Islet precursor cell (in vitro differentiated cells): ENCODE results near the gene CHURC1.
"Not testable (repeated sequence)": the region's sequence is repeated elsewhere in the genome, so short reads cannot be mapped to it uniquely, and the experiment has no call there.

Experiments used
- DNase-seq: peaks from one replicate; pipeline ENCODE4 v3.0.0-alpha.2; 2018

Gene CHURC1

DNA sequence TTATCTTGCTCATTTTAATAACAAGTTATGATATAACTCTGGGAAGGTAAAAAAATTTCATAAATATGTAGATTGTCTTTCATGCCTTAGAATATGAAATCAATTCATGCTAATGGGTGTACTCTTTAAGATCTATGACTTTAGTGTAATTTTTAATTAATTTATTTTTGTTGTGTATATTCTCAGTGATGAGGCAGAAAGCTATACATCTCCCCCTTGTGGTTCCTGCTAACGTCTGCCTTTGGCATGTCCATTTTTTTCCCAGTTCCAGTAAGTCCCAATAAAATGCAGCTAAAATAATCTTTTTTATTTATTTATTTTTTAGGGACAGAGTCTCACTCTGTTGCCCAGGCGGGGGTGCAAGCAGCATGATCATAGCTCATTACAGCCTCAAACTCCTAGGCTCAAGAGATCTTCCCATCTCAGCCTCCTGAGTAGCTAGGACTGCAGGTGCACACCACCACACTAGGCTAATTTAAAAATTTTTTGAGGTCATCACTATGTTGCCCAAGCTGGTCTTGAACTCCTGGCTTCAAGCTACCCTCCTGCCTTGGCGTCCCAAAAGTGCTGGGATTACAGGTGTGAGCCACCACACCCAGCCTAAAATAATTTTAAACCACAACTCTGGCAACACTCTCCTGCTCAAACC, 3.3 kb upstream of the CHURC1 start:
- no peak for DNase-seq

- no peak for DNase-seq
Observed at GRCh38 chr14:64912261-64912660, 2.0 kb upstream of the CHURC1 start.

- not testable (repeated sequence) for DNase-seq
Observed at GRCh38 chr14:64913477-64913876, 778 bp upstream of the CHURC1 start.

DNA sequence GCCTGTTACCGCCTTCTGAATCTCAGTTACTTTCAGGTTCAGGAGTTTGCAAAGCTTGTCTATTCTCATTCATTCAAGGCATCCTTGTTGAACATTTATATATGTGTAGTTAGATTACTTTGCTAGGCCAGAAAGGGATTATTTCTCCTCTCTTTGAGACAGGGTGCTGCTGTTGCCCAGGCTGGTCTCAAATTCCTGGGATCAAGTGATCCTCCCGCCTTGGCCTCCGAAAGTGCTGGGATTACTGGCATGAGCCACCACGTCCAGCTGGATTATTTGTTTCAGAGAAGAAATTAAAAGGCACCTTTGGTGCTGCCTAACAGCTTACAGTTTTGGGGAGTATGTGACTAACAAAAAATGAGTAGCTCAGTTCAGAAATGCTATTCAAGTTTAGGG, 772 bp downstream of the CHURC1 start:
- DNase-seq = no peak

DNA sequence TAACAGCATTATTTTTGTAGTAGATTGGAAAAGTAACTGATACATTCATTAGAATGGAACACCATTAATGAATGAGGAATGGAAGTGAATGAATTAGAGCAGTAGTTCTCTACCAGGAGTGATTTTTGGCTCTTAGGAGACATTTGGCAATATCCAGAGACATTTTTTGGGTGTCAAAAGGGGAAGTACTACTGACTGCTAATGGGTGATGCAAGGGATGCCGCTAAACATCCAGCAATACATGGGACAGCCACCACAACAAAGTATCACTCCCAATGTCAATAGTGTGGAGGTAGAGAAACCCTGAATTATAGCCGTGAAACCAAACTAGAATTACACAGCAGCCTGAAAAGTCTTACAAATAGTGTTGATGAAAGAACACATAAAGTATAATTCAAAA, 1.5 kb downstream of the CHURC1 start:
- DNase-seq = no peak

DNA sequence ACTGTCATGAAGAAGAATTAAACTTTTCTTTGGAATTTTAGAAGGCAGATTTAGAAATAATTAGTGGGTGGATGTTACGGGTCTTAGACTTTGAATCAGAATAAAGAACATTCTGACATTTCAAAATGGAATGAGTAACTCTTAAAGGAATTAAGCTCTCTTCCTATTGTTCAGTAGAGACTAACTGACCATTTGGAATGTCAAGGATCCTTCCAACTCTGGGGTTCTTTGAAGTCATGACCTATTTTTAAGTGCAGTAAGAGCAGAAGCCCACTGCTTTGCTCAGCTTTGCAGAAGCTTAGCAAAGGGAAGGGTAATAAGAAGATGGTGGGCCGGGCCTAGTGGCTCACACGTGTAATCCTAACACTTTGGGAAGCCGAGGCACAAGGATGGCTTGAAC, 4.0 kb downstream of the CHURC1 start:
- no peak for DNase-seq

DNA sequence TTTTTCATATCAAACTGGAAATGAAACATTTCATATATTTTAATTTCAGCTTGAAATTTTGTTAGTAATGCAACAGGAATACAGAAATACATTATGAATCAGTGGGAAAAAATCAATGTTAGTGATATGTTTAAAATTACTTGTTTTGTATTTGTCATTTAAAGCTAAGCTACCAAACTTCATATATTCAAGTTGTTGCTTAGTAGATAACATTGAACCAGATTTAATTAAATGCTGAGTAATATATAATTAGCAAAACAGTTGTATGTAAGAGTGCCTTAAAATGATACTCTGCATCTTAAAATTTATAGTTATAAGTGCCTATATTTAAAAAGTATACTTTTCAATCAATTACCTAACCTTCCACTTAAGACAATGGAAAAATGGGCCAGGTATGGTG, 5.0 kb downstream of the CHURC1 start:
- DNase-seq = no peak

DNA sequence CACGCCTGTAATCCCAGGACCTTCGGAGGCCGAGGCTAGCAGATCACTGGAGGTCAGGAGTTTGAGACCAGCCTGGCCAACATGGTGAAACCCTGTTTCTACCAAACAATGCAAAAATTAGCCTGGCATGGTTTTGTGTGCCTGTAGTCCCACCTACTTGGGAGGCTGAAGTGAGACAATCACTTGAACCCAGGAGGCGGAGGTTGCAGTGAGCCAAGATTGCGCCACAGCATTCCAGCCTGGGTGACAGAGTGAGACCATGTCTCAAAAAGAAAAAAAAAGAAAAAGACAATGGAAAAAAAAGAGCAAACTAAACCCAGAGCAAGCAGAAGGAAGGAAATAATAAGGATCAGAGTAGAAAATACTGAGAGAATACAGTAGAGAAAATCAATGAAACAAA, 5.4 kb downstream of the CHURC1 start:
- no peak for DNase-seq

- no peak for DNase-seq
Observed at GRCh38 chr14:64920465-64920864, 6.2 kb downstream of the CHURC1 start.

DNA sequence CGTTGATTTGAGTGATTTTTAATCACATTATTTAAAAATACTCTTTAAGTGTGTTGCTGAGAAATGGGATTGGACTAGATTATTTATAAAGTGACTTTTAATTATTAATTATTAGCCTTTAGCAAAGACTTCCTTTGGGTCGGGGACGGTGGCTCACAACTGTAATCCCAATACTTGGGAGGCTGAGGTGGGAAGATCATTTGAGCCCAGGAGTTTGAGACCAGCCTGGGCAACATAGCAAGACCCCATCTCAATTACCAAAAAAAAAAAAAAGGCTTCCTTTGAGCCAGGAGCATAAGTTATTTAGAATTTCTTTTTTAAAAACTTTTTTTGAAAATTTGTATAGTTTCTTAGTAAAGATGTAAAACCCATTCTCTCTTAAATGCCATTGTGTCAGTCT, 8.8 kb downstream of the CHURC1 start:
- no peak for DNase-seq

DNA sequence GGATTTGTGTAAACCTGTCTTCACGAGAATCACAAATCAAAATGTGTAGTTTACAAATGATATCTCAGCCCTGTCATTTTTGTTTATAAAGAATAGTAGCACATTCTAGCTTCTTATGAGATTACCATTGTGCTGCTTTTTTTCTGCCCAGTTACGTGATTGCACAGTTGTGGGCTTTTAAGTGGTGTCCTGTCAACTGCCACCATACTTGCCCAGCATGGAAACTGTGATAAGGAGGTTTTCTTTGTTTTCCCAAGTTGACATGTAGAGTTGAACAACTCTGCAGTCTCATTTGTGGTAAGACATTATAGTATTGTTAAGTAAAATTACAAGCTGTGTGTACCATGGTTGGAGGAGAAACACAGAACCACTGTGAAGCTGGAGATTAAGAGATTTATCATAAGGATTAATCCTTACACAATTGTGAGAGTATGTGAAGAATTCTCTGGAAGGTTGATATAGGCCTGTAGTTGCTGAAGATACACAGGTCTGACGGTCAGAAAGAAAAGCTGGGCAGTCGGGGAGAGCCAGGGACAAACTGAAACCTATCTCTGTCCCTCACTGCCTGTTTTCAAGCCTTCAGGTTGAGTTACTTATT, 12.2 kb downstream of the CHURC1 start:
- no peak for DNase-seq

GRCh38 chr14:64927031-64927430, 12.8 kb downstream of the CHURC1 start:
- DNase-seq = no peak

GRCh38 chr14:64928239-64929013, 14.2 kb downstream of the CHURC1 start:
- DNase-seq = no peak

DNA sequence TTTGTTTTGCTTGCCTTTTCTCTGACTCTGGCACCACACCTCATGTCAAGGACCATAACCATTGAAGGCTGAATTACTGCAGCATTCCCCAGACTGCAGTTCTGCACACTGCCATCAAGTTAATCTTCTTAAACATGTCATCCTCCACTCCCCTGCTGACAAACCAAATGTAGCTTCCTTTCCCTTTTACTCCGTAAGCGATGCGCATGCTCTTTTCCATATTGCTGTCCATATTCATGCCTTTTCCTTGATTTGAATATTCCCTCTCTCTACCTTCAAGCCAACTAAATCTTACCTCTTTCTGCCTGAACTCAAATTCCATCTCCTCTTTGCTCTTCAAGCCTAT, 14.7 kb downstream of the CHURC1 start:
- no peak for DNase-seq

- DNase-seq = no peak
Observed at GRCh38 chr14:64930085-64930843, 16.0 kb downstream of the CHURC1 start.

DNA sequence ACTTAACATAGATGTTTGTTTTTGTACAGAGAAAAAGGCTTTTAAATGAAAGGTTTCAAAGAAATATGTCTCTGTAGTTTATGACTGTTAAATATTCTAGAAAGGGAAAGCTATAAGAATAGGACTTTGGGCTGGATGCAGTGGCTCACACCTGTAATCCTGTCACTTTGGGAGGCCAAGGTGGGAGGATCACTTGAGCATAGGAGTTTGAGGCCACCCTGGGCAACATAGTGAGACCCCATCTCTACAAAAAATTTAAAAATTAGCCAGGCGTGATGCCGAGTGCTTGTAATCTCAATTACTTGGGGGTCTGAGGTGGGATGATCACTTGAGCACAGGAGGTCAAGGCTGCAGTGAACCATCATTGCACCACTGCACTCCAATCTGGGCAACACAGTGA, 16.9 kb downstream of the CHURC1 start:
- no peak for DNase-seq

DNA sequence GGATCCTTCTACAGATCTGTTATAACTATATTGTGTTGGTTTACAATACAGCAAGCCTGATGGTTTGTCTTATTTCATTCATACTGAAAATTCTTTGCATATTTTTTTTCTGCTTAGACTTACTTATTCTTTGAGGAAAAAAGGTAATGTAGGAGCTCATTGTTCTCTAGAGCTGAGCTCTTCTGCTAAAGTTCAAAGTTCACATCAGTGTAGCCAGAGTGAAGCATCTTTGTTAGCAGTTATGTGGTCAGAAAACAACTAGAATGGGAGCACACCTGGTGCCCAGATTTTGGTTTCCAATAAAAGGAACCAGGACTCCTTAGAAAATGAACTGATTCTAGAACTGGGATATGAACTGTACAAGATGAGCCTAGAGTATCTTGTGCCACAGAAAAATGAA, 18.0 kb downstream of the CHURC1 start:
- DNase-seq = no peak

DNA sequence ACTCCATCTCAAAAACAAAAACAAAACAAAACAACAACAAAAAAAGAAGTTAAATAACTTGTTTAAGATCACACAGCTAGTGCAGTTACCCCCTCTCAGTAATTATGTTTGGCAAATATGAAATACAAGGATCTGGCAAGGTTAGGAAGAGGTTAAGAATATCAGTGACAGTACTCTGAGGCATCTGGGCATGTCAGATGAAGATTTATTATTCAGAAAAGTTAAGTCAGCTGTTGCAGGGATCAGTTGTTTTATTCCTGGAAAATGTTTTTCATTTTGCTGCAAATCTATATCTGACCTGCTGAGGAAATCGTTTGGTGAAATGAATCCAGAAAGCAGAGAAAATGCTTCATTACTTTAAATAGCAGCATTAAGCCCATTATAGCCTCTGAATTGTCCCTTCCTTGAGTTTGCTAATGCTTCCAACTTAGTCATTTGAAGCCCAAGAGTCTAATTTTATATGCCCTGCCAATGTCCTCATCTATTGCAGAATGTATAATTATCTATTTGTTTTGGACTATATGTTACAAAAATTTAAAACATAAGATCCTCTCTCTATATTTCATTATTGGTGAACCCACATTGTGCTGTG, 20.2 kb downstream of the CHURC1 start:
- DNase-seq = no peak

- no peak for DNase-seq
Observed at GRCh38 chr14:64935508-64935907, 21.3 kb downstream of the CHURC1 start.

- DNase-seq = no peak
Observed at GRCh38 chr14:64937171-64937820, 23.0 kb downstream of the CHURC1 start.

- DNase-seq = no peak
Observed at GRCh38 chr14:64937821-64938193, 23.6 kb downstream of the CHURC1 start.

DNA sequence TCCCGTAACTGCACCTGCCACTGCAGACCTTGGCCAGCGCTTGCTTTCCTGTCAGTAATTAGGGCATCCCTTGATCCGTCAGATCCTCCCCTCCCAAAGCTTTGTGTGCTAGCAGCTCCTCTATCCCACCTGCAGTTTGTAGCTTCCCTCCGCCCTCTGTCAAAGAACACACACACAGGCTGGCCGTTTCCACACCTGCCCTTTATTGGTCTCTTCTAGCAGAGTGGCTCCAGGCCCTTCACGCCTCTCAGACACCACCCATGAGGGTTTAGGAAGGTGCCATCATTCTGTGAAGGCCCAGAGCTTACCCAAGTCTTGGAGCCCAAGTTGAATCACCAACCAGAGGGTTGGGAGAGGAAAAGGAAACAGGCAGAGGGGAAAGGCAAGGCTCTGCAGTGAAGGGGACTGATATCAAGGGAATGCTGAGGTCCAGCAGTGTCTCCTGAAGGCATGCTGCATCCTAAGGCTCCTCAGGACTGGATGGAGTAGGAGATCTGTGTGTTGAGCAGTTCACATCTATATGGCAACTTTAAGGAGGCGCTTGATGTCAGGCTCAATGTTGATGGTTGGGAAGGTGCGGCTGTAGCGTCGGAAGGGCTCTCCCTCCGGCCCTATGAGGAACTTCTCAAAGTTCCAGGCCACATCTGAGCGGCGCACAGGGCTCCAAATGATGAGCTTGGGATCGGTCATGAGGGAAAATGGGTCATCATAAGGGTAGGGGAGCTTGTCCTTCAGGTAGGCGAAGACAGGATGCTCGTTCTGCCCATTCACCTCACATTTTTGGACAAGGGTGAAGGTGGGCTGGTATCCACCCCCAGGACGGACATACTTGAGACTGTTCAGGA, 24.9 kb downstream of the CHURC1 start:
- no peak for DNase-seq
